Activated CD4-positive, alpha-beta T cell treated with anti-CD3 and anti-CD28 coated beads, Interleukin-2, amount 50 U/mL, for 1 hour (primary cell): ENCODE results near the gene SDCBP2.
"Not testable (repeated sequence)": the region's sequence is repeated elsewhere in the genome, so short reads cannot be mapped to it uniquely, and the experiment has no call there.

Source experiments
- DNase-seq: peaks from one replicate; pipeline ENCODE4 v3.0.0-alpha.2; 2020

The SDCBP2 gene

GRCh38 chr20:1357921-1358671, 29.2 kb upstream of the SDCBP2 start:
- DNase-seq = no peak

- no peak for DNase-seq
These were observed 25.0 kb upstream of the SDCBP2 start for GRCh38 chr20:1353956-1354355.

- DNase-seq = no peak
These were observed 17.5 kb upstream of the SDCBP2 start for GRCh38 chr20:1346315-1346969.

GRCh38 chr20:1345756-1346093, 16.8 kb upstream of the SDCBP2 start:
- DNase-seq = no peak

DNA sequence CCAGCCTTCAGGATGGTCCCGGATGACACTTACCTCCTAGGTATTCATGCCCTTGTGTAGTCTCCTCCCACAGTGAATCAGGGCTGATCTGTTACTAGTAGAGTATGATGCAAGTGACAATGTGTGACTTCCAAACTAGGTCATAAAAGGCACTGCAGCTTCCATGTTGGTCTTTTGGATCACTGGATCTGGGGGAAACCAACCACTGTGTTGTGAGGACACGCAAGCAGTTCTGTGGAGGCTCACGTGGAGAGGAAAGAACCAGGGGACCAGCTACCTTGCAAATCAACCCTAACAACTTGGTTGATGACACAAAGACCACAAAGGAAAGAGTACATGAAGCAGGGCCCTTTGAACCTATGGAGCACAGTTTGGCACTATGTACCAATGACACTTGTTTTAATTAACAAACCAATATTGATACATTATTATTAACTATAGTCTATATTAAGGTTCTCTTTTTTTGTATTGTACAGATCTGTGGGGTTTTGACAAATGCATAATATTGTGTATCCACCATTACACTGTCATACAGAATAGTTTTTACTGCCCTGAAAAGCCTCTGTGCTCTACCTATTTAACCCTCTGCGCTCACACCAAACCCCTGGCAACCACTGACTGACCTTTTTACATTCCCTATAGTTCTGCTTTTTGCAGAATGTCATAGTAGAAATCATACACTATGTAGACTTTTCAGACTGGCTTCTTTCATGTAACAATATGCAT, 16.3 kb upstream of the SDCBP2 start:
- DNase-seq = no peak

DNA sequence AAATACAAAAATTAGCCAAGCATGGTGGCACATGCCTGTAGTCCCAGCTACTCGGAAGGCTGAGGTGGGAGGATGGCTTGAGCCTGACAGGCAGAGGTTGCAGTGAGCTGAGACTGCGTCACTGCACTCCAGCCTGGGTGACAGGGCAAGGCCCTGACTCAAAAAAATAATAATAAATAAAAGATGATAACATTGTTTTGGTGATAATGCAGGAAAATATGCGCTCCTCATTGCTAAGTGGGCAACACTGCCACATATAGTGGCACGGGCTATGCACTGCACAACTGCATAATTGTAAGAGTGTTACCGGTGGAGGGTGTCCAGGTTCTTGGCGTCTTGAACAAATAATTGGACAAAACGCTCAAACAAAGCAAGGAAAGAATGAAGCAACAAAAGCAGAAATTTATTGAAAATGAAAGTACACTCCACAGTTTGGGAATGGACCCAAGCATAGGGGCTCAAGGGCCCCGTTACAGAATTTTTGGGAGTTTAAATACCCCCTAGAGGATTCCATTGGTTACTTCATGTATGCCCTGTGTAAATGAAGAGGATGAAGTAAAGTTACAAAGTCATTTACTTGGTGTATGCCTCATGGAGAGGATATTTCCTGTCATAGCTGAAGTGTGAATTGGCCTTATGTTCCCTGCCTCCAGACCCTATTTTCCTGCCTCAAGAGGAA, 14.6 kb upstream of the SDCBP2 start:
- not testable (repeated sequence) for DNase-seq

DNA sequence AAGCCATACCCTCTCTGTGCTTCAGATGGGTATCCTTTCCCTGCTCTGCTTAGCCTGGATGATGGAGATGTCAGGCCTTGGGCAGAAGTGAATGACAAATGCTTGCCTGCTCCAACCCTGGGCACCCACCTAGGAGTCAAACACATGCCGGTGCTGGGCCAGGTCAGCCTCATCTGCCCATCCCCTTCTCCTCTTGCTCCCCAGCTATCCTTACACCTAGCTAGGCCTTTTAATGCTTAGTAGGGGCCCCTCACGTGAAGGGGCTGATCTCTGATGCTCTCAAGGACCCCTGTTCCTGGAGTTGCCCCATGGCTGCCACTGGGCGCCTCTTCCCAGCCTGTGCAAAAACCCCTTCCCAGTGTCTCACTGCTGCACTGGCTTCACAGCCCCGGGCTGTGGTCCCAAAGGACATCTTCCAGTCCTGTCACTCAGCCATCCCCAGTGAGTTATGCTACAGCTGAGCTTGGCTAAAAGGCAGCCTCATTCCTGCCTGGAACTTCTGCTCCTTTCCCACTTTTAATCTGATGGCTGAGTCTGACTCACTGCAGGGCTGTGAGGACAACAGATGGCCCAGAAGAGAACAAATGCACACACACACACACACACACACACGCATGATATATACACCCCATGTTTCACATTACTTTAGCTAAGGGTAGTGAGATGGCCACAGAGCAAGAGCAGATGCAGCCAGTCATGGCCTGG, 12.8 kb upstream of the SDCBP2 start:
- DNase-seq = no peak

GRCh38 chr20:1338801-1339200, 9.9 kb upstream of the SDCBP2 start:
- no peak for DNase-seq

- no peak for DNase-seq
These were observed 9.2 kb upstream of the SDCBP2 start for GRCh38 chr20:1338096-1338495.

DNA sequence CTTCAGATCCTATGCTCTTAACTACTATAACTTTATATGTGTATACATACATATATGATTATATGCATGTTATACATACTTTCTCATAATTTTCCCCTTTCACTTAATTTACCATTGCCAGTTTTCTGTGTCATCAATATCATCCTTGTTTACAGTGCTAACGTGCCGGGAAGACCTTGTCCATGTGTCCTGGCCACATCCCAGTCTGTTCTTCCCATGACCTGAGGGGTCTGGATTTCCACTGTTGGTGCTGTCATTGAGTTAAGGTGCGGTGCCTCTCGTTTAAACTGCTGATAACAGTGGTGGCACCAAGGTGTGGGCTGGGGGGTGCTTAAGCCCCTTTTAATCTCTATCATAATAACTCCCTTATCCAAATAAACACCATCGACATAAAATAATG, 8.5 kb upstream of the SDCBP2 start:
- no peak for DNase-seq

GRCh38 chr20:1336699-1337367, 7.9 kb upstream of the SDCBP2 start:
- no peak for DNase-seq

DNA sequence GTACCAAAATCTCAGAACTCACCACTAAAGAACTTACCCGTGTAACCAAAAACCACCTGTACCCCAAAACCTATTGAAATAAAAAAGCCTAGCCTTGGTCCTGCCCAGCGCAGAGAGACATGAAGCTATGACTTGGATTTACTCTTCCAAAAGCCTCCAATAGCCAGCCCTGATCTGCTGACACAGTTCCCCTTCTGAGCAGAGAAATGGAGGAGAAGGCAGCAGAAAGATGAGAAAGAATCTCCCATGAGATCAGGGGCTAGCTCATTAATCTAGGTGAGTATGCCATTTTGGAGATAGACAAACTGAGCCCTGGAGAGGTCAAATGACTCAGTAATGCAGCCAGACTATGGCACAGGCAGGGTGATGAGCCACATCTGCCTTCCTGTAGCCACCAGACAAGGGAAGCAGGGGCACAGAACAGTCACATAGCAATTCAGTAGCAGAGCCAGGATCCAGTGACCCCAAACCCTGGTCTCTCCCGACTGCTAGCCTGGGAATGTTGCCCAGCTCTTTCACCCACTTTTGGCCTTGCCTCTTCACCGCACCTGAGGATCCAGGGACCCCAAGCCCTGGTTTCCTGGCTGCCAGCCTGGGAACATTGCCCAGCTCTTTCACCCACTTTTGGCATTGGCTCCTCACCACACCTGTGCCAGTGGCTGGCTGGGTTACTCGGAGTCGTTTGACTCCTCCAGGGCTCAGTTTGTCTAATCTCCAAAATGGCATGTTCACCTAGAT, 7.2 kb upstream of the SDCBP2 start:
- DNase-seq = no peak

GRCh38 chr20:1334761-1335160, 5.8 kb upstream of the SDCBP2 start:
- DNase-seq = no peak

DNA sequence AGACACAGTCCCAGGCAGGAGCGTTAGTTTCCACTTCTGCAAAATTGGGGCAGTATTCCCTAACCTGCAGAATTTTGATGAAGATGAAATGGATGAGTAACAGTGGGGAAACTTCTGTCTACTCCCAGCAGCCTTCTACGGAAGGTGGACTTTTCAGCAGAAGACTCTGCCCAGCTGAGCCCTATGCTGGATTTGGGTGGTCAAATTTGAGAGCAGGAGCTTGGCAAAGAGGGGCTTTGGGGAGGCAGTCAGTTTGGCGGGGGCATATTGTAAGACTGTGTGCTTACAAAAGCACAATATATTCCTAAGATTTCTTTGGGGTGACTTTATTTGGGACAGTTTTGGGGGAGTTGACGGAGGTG, 5.4 kb upstream of the SDCBP2 start:
- no peak for DNase-seq

DNA sequence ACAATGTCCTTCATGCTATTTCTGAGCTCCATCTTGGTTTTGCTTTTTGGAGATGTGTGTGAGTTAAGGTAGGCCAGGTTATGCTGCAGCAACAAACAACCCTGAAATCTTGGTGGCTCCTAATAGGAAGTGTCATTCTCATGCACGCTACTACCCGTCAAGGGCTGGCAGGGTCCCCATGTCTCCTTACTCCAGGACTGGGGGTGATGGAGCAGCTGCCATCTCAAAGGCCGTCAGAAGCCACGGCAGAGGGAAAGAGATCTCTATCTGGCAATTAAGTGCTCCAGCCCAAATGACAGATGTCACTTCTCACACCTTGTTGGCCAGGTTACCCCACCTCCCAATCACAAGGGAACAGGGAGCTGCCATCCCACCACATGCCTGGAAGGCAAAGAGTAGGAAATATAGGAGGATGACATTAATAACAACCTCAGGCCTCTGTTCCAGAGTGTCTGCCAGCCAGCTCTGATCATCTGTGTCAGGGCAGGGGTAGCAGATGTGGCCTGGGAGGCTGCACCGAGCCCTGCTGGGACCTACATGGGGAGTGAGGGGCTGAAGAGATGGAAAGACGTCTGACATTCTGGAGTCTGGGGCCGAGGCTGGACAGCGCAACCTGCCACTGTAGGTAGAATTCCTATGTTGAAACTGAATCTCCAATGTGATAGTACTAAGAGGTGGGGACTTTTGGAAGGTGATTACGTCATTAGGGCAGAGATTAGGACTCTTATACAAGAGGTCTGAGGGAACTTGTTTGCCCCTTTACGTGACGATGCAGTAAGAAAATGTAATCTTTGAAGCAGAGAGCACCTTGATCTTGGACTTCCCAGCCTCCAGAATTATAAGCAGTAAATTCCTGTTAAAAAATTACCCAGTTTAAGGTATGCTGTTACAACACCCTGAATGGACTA, 4.8 kb upstream of the SDCBP2 start:
- no peak for DNase-seq

DNA sequence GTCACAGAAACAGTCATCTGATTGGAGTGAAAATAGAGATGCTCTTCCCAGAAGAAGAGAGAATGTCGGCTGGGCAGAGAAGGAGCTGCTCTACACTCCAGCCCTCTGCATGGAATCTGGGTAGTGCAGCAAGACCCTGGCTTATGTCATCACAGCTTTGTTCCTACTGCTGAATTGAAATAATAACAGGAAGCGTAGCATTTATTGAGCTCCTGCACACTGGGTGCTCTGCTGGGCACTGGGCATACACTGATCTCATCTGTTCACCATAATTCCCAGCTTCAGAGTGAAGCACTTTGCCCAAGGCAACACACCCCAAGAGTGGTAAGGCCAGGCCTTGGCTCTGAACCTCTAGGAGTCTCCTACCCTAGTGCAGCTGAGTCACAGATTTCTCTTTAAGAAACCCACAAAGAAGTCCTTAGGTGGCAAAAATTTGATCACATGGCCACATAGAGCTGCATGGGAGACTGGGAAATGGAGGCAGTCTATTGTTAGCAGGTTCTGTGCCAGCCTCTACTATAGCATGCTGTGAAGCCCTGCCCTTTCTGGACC, 3.9 kb upstream of the SDCBP2 start:
- DNase-seq = no peak

DNA sequence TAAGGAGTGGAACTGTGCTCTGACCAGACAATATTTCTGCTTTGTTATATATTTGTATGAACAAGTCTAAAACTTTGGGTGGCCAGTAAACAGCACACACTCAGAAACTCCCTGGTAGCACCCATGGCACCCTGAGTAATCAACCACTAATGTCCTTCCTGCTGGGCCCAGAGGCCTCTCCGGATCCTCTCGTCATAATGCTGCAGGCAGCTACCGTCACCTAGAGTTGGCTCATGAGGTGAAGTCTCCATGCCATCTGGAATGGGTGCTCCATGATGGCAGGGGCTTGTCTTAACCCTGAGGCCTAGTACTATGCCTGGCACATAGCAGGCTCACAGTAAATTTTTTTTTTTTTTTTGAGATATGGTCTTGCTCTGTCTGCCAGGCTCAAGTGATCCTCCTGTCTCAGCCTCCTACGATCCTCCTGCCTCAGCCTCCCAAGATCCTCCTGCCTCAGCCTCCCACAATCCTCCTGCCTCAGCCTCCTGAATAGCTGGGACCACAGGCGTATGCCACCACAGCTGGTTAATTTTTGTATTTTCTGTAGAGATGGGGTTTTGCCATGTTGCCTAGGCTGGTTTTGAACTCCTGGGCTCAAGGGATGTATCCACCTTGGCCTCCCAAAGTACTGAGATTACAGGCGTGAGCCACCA, 3.0 kb upstream of the SDCBP2 start:
- DNase-seq = no peak

DNA sequence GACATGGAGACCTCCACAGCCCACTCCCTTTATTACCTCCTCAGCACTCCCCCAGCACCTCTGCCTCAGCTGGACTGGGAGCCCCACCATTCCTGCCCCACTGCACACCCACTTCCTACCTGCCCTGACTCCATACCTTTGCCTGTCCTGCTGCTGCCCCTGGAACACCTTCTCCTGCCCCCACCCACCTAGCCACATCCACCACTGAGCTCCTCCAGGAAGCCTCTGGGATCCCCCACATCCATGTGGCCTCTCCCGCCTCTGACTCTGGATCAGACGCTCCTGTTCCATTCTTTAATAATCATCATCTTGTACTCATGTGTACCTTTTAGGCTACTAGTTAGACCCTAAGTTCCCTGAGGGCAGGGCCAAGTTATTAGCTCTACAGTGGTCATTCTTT, 2.2 kb upstream of the SDCBP2 start:
- DNase-seq = no peak

DNA sequence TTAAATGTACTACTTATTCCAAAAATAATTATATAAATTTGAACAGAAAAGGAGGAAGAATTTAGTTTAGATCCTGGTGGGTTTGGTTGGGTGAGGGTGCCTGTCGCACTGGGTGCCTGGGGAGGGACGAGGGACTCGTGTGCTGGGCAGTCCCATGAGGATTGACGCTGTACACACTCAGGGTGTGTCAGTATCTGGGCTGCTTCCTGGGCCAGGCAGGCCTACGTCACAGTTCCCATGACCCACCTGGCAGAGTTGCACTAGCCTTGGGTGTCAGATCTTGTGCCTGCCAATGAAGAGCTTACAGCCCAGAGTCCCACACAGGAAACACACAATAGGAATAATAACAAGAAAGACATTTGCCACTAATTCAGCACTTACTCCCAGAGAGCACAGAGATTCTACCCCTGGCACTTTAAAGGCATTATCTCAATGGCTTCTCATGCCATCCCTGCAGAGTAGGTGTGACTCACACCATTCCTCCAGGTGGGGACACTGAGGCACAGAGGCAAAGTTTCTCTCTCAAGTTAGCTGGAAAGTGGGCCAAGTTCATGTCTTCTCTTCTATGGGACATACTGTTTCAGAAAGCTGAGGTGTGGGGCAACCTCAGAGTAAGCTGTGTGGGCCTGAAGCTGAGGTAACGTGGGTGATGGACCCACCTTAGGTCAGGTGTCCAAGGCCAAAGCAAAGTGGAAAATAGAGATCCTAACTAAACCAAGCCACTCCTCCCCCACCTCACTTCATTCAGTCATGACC, 1.3 kb upstream of the SDCBP2 start:
- DNase-seq = peak; percentile 49
